Measurements from ENCODE around the gene ACADS.

DNA sequence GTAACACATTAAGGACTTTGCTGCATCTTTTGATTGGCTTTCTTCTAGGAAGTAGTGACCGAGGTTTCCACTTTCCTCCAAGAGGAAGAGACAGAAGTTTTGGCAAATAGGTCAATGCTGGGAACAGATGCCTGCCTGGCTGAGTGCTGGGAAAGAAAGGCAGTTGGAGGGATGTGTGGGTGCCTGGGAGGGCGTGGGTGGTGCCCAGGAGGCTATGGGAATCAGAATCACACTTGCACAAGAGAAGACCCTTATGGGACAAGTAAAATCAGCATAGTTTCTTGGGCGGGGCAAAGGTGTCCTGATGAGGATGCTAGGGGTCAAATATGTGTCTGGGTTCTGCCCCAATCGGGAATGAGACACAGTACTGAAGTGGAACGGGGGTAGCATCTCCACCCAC, 906 bp upstream of the ACADS start:
- TF ChIP-seq, protein P1, sequence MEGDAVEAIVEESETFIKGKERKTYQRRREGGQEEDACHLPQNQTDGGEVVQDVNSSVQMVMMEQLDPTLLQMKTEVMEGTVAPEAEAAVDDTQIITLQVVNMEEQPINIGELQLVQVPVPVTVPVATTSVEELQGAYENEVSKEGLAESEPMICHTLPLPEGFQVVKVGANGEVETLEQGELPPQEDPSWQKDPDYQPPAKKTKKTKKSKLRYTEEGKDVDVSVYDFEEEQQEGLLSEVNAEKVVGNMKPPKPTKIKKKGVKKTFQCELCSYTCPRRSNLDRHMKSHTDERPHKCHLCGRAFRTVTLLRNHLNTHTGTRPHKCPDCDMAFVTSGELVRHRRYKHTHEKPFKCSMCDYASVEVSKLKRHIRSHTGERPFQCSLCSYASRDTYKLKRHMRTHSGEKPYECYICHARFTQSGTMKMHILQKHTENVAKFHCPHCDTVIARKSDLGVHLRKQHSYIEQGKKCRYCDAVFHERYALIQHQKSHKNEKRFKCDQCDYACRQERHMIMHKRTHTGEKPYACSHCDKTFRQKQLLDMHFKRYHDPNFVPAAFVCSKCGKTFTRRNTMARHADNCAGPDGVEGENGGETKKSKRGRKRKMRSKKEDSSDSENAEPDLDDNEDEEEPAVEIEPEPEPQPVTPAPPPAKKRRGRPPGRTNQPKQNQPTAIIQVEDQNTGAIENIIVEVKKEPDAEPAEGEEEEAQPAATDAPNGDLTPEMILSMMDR (IDR thresholded peaks at IDR 0.05 in 4 of 5, conservative IDR thresholded peaks at IDR 0.05 in 1 of 5): no peak
- no peak for TF ChIP-seq POLR2A (IDR thresholded peaks at IDR 0.05)

Data from gastrocnemius medialis (tissue), 4 donors.